ENCODE results near the gene TMEM182.
A peak's percentile ranks its signal among the peaks of the same experiment; 100 is the strongest.

TMEM182 gene, protein sequence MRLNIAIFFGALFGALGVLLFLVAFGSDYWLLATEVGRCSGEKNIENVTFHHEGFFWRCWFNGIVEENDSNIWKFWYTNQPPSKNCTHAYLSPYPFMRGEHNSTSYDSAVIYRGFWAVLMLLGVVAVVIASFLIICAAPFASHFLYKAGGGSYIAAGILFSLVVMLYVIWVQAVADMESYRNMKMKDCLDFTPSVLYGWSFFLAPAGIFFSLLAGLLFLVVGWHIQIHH

GRCh38 chr2:102761763-102762162, at the start of gene TMEM182:
TSS of gene TMEM182 (plus strand) at chr2:102762031. CDS start at chr2:102762218, 187 bp downstream.
- no peak for DNase-seq

GRCh38 chr2:102717308-102718018, 44.4 kb upstream of the TMEM182 start:
- DNase-seq, result no peak

DNA sequence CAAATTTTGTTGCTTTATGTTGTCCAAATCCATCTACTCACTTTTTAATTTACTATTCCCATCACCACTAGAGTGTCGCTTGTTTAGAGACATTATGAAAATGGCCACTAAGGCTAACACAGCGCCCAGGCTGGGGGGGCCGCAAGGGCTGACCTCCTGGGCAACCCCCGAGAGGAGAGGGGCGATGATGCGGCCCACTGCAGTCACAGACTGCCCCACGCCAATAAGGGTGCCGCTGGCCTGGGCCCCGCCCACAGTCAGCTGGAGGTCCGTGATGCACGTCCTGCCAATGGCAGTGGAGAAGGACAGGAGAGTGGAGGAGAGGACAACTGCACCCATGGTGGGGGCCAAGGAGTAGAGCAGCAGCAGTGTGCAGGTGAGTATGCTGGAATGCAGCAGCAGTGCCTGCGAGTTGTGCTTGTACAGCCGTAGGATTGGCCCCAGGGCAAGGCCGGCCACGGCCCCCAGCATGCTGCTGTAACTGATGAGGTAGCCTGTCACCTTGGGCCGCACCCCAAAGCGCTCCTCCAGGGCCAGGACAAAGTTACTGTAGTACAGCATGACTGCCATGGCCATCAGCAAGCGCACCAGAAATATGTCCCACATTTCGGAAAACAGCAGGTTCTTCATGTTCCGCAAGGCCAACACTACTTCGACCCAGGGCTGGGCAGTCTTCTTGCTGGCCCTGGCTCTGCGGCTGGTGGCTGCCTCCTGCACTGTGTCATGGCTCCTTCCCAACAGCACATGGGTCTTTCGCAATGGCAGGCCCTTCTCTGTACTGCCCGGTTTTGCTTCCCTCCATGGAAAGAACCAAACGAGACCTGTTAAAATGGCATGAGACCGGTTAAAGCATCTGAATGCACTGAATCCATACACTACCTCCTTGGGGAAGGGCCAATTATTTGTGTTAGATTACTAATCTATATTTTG, 43.2 kb upstream of the TMEM182 start:
- DNase-seq, result no peak

DNA sequence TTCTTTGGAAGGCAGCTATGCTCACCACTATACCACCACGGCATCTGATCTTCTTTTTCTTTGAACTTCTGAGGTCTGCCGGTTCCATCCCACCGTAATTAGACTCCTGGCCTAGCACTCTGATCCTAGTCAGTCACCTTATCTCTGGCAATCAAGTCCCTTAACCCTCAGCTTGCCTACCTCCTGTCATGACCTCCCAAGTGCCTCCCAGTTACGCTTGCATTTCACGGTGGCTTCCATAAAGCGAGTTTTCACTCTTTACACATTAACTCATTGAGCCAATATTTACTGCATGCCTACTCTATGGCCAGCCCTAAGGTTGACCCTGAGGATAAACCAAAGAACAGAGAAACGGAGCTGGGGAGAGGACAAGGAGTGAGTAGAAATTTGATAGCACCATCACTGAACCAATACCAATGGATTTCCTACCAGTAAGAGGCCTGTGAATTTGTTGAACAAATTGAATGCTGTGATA, 37.8 kb upstream of the TMEM182 start:
- DNase-seq, result no peak

- DNase-seq, result no peak
Measured at GRCh38 chr2:102724553-102724952, 37.3 kb upstream of the TMEM182 start.

- DNase-seq, result no peak
Measured at GRCh38 chr2:102726128-102727087, 35.4 kb upstream of the TMEM182 start.

DNA sequence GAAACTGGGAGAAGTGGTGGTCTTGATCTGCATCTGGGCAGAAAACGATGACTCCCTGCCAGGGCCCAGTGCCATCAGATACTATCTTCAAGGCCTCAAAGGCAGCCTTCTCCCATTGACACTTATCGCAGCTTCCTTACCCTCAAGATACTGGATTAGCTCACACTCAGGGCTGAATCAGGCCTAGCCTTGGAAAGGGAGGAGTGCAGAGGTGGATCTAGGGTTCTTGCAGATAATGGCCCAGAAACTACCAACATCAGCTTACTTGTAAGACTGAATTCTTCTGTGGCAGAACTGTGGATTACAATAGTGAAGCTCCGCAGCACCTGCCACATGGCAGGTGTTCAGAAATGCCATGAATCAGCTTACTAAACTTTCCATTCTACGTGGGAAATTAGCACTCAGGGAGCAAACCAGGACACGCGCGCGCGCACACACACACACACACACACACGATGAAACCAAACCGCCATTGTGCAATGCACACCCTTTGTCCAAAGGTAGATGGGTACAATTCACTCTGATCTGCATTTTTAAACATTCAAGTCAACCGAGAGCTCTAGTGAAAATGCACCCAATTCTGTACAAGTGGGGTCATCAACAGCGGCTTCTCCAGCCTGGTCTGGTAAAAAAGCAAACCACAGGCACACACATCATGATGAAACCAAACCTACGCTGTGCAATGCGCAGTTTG, 26.3 kb upstream of the TMEM182 start:
- DNase-seq, result no peak

DNA sequence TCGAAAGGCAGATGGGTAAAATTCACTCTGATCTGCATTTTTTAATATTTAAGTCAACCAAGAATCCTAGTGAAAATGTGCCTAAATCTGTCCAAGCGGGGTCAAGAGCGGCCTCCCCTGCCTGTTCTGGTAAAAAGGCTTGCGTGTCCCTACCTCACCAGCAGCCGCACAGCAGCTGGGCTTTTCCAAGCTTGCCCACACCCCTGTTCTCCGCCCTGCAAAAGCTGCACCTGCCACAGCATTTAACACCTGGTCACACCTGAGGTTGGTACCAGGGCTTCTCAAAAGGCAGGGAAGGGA, 25.8 kb upstream of the TMEM182 start:
- DNase-seq, result no peak

GRCh38 chr2:102736410-102737409, 25.1 kb upstream of the TMEM182 start:
- peak in 1 of 2 experiments; percentile 67 for DNase-seq

DNA sequence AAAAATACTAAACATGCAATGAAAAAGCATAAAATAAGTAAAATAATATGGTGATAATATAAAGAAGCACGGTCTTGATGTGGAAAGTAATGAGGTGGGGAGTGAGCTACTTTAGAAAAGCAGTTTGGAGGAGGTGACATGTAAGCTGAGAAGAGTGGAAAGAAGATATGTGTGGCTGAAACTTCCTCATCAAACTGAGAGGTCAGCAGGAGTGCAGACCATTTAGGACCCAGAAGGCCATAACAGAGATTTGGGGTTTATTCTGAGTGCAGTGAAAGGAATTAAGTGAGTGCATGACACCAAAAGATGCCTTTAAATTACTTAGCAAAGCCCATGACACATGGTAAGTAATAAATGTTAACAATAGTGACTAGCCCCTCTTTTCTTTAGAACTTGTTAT, 24.4 kb upstream of the TMEM182 start:
- no peak for DNase-seq

DNA sequence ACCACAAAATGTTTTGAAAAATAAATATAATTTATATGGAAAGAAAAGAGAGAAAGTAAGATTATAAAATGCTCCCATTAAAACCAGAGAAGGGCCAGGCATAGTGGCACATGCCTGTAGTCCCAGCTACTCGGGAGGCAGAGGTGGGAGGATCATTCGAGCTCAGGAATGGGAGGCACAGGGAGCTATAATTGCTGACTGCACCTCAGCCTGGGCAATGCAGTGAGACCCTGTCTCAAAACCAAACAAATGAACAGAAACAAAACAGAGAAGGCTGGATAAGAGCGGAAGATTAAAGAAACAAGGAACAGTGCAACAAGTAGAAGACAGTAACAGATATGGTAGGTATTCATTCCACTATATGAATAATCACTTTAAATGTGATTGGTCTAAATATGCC, 18.6 kb upstream of the TMEM182 start:
- no peak for DNase-seq

- DNase-seq, result no peak
Measured at GRCh38 chr2:102748107-102748506, 13.7 kb upstream of the TMEM182 start.

DNA sequence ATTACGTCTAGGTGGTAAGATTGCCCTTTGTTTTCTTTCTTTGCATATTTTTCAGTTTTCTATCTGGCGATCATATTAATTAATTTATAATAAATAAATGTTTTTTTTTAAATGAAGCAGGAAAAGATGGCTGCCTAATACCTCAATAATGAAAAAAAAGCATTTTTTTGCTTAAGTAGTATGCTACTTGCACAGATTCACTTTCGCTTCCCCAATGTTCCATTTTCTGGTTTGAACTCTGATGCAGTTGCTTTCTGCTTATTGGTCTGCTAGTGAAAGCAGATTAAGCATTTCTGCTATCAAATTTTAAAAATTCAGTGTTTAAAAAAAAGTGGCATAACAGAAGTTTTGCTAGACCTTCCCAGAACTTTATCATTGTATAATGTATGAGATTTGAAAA, 11.9 kb upstream of the TMEM182 start:
- DNase-seq, result no peak

- peak; percentile 2 to 60 for DNase-seq
Measured at GRCh38 chr2:102753563-102754159, 8.2 kb upstream of the TMEM182 start.

- no peak for DNase-seq
Measured at GRCh38 chr2:102754456-102755145, 7.2 kb upstream of the TMEM182 start.

DNA sequence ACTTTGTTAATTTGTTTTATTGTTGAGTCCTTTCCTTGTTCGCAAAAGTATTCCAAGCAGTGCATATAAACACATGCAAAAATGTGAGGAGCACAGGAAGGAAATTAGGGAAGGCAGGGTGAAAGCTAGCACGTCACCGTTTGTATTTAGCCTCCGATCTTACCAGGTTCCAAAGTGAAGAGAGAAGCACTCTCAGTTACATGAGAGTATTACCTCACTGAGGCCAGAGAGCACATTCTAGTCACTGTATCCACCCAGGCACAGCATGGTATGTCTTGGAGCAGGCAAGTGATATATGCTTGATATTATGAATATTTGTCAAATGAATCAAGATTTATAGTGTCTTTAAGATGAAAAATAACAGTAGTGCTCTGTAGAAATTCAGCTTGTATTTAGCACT, 6.5 kb upstream of the TMEM182 start:
- no peak for DNase-seq

GRCh38 chr2:102758439-102758838, 3.4 kb upstream of the TMEM182 start:
- DNase-seq, result no peak

DNA sequence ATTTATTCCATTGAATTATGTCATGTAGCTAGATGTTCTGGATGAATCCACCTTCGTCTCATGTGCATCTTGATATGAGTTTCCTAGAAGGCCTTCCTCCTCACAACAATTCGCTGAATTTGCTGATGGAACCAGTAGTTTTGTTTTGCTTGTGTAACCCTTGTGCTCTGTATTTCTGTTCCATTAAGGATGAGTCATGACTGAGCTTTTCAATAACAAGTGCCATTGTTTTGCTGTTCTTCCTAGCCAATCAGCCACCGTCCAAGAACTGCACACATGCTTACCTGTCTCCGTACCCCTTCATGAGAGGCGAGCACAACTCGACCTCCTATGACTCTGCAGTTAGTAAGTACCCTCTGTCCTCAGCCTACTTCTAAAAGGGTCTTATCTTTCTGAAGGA, 2.3 kb downstream of the TMEM182 start:
- no peak for DNase-seq

- DNase-seq, result no peak
Measured at GRCh38 chr2:102765061-102765460, 3.2 kb downstream of the TMEM182 start.
